K562 (cell line): ENCODE results near the gene CMIP. TPM values are rescaled to one million over a fixed set of nuclear protein-coding genes. Genes with fewer than 3 reads are reported as not detected.

ENCODE experiments used
- FOXA1 ChIP-seq: fragments of 450-650 bp; IDR thresholded peaks from 2 replicates; pipeline ENCODE4 v1.6.1; 2016; ENCODE audit warnings: mild to moderate bottlenecking, borderline replicate concordance
- SPI1 ChIP-seq: IDR thresholded peaks from 2 replicates; pipeline ENCODE4 v1.6.1; 2011; ENCODE audit warnings: low read depth, low read length, control low read depth, borderline replicate concordance
- TEAD1 ChIP-seq, 2 experiments: fragments of 450-650 bp in 1 of 2; sonication (generic) in 1 of 2; formaldehyde crosslinking; IDR thresholded peaks; 2 replicates each; pipeline versions ENCODE4 v1.4.0 to v1.8.0; 2020 to 2022; ENCODE audit warnings: mild to moderate bottlenecking in 2 of 2, missing genetic modification reagents in 1 of 2
- polyA plus RNA-seq, 8 experiments: library from polyadenylated mRNA; depleted of rRNA in 4 of 8; stranded (reverse) in 5 of 8; unstranded in 3 of 8; fragments of >200 nt; fragmentation: Nextera tagmentation in 2 of 8; fragmentation: Illumina TruSeq in 1 of 8; extraction: Ambion mirVana in 2 of 8; extraction: Trizol in 1 of 8; gene quantifications; 2 replicates each; pipeline versions ENCODE4 v1.2.1 to v1.2.3, GENCODE V29; 2011 to 2014; ENCODE audit warnings: inconsistent platforms in 1 of 8, missing spikeins in 1 of 8
- total RNA-seq, 7 experiments: library from RNA; depleted of rRNA in 6 of 7; stranded (reverse); fragments of >200 nt in 6 of 7; fragmentation: Illumina TruSeq in 2 of 7; extraction: Trizol in 2 of 7; gene quantifications; 2 replicates each; pipeline versions ENCODE4 v1.2.1 to v1.2.3, GENCODE V29; 2011 to 2021; ENCODE audit warnings: low replicate concordance in 1 of 7
- TF ChIP-seq, protein P1 (sequence below): fragments of 250-450 bp; sonication (Bioruptor Pico); IDR thresholded peaks from 2 replicates; pipeline ENCODE4 v1.4.0; 2020
- TF ChIP-seq, protein P2 (sequence below): sonication (generic); formaldehyde crosslinking; IDR thresholded peaks from 2 replicates; pipeline ENCODE4 v1.8.0; 2022; ENCODE audit warnings: mild to moderate bottlenecking, missing genetic modification reagents
- TF ChIP-seq, protein P3 (sequence below): fragments of 450-650 bp; formaldehyde crosslinking; IDR thresholded peaks from 2 replicates; pipeline ENCODE4 v1.4.0; 2020; ENCODE audit warnings: mild to moderate bottlenecking
- TF ChIP-seq, protein P4 (sequence below): fragments of 200-800 bp; sonication (Bioruptor generic); IDR thresholded peaks from 2 replicates; pipeline ENCODE4 v1.6.1; 2017; ENCODE audit warnings: missing genetic modification characterization, missing compliant biosample characterization
- TF ChIP-seq, protein P5 (sequence below): fragments of 450-650 bp; IDR thresholded peaks from 2 replicates; pipeline ENCODE4 v1.6.1; 2016
- TF ChIP-seq, protein P6 (sequence below), 2 experiments: fragments of 450-650 bp; conservative IDR thresholded peaks; 2 replicates each; pipeline ENCODE4 v1.6.1; 2017; ENCODE audit warnings: mild to moderate bottlenecking in 2 of 2, moderate library complexity in 2 of 2

CMIP gene
- total and polyA plus RNA-seq, 9 of the 15 experiments (the other 6 are each of a cell fraction or from before 2014, with no cell fraction given), result 0.94 to 82.5 (median 10.3) TPM

DNA sequence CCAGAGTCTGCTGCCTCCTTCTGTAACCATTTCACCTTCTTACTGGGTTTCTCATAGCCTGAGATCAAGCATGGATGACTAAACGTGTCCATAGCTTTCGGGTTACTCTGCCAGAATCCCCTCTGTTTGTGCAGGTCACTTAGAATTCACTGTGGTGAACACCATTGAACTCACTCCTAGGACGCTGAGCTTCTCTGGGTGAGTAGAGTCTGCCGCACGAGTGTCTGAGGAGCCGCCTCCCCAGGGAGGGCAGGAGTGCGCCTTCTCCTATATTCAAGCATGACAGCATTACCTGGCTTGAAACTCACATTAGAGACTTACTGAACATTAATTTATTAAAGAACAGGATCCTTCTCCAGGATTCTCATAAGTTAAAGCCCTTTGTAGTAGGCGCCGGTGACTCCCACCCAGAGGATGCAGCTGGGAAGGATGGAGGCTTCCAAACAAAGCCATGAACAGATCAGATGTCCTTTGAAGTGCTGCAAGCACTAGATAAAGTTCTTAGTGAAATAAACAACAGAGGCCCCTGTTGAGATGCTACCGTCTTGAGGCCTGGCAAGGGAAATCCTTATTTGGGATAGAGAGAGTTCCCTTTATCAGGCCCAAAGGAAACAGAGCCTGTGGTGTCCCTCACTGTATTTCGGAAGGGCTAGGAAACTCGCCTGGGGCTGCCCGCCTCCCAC, 189.9 kb downstream of the CMIP start (continued):
- TF ChIP-seq, protein P1, sequence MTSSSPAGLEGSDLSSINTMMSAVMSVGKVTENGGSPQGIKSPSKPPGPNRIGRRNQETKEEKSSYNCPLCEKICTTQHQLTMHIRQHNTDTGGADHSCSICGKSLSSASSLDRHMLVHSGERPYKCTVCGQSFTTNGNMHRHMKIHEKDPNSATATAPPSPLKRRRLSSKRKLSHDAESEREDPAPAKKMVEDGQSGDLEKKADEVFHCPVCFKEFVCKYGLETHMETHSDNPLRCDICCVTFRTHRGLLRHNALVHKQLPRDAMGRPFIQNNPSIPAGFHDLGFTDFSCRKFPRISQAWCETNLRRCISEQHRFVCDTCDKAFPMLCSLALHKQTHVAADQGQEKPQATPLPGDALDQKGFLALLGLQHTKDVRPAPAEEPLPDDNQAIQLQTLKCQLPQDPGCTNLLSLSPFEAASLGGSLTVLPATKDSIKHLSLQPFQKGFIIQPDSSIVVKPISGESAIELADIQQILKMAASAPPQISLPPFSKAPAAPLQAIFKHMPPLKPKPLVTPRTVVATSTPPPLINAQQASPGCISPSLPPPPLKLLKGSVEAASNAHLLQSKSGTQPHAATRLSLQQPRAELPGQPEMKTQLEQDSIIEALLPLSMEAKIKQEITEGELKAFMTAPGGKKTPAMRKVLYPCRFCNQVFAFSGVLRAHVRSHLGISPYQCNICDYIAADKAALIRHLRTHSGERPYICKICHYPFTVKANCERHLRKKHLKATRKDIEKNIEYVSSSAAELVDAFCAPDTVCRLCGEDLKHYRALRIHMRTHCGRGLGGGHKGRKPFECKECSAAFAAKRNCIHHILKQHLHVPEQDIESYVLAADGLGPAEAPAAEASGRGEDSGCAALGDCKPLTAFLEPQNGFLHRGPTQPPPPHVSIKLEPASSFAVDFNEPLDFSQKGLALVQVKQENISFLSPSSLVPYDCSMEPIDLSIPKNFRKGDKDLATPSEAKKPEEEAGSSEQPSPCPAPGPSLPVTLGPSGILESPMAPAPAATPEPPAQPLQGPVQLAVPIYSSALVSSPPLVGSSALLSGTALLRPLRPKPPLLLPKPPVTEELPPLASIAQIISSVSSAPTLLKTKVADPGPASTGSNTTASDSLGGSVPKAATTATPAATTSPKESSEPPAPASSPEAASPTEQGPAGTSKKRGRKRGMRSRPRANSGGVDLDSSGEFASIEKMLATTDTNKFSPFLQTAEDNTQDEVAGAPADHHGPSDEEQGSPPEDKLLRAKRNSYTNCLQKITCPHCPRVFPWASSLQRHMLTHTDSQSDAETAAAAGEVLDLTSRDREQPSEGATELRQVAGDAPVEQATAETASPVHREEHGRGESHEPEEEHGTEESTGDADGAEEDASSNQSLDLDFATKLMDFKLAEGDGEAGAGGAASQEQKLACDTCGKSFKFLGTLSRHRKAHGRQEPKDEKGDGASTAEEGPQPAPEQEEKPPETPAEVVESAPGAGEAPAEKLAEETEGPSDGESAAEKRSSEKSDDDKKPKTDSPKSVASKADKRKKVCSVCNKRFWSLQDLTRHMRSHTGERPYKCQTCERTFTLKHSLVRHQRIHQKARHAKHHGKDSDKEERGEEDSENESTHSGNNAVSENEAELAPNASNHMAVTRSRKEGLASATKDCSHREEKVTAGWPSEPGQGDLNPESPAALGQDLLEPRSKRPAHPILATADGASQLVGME (CRISPR knock-in tag), result 0 out of 2 replicates have a peak, but pooled peaks have one; percentile 63
- TF ChIP-seq, protein P2, sequence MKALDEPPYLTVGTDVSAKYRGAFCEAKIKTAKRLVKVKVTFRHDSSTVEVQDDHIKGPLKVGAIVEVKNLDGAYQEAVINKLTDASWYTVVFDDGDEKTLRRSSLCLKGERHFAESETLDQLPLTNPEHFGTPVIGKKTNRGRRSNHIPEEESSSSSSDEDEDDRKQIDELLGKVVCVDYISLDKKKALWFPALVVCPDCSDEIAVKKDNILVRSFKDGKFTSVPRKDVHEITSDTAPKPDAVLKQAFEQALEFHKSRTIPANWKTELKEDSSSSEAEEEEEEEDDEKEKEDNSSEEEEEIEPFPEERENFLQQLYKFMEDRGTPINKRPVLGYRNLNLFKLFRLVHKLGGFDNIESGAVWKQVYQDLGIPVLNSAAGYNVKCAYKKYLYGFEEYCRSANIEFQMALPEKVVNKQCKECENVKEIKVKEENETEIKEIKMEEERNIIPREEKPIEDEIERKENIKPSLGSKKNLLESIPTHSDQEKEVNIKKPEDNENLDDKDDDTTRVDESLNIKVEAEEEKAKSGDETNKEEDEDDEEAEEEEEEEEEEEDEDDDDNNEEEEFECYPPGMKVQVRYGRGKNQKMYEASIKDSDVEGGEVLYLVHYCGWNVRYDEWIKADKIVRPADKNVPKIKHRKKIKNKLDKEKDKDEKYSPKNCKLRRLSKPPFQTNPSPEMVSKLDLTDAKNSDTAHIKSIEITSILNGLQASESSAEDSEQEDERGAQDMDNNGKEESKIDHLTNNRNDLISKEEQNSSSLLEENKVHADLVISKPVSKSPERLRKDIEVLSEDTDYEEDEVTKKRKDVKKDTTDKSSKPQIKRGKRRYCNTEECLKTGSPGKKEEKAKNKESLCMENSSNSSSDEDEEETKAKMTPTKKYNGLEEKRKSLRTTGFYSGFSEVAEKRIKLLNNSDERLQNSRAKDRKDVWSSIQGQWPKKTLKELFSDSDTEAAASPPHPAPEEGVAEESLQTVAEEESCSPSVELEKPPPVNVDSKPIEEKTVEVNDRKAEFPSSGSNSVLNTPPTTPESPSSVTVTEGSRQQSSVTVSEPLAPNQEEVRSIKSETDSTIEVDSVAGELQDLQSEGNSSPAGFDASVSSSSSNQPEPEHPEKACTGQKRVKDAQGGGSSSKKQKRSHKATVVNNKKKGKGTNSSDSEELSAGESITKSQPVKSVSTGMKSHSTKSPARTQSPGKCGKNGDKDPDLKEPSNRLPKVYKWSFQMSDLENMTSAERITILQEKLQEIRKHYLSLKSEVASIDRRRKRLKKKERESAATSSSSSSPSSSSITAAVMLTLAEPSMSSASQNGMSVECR (CRISPR knock-in tag), result 0 out of 2 replicates have a peak, but pooled peaks have one; percentile 2
- TF ChIP-seq, protein P3, sequence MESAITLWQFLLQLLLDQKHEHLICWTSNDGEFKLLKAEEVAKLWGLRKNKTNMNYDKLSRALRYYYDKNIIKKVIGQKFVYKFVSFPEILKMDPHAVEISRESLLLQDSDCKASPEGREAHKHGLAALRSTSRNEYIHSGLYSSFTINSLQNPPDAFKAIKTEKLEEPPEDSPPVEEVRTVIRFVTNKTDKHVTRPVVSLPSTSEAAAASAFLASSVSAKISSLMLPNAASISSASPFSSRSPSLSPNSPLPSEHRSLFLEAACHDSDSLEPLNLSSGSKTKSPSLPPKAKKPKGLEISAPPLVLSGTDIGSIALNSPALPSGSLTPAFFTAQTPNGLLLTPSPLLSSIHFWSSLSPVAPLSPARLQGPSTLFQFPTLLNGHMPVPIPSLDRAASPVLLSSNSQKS, result no peak
- TF ChIP-seq SPI1, result peak; percentile 25; the same call in 1 of the 2 replicates
- TF ChIP-seq, protein P4, sequence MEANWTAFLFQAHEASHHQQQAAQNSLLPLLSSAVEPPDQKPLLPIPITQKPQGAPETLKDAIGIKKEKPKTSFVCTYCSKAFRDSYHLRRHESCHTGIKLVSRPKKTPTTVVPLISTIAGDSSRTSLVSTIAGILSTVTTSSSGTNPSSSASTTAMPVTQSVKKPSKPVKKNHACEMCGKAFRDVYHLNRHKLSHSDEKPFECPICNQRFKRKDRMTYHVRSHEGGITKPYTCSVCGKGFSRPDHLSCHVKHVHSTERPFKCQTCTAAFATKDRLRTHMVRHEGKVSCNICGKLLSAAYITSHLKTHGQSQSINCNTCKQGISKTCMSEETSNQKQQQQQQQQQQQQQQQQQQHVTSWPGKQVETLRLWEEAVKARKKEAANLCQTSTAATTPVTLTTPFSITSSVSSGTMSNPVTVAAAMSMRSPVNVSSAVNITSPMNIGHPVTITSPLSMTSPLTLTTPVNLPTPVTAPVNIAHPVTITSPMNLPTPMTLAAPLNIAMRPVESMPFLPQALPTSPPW (CRISPR knock-in tag), result peak; percentile 55; the same call in 1 of the 2 replicates
- no peak for TF ChIP-seq FOXA1
- TF ChIP-seq, protein P5, sequence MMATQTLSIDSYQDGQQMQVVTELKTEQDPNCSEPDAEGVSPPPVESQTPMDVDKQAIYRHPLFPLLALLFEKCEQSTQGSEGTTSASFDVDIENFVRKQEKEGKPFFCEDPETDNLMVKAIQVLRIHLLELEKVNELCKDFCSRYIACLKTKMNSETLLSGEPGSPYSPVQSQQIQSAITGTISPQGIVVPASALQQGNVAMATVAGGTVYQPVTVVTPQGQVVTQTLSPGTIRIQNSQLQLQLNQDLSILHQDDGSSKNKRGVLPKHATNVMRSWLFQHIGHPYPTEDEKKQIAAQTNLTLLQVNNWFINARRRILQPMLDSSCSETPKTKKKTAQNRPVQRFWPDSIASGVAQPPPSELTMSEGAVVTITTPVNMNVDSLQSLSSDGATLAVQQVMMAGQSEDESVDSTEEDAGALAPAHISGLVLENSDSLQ, result no peak
- TF ChIP-seq TEAD1 (CRISPR knock-in tag; IDR thresholded peaks at IDR 0.05), result peak in 1 of 2 experiments; percentile 61; a peak in 1 of 4 replicates
- TF ChIP-seq, protein P6, sequence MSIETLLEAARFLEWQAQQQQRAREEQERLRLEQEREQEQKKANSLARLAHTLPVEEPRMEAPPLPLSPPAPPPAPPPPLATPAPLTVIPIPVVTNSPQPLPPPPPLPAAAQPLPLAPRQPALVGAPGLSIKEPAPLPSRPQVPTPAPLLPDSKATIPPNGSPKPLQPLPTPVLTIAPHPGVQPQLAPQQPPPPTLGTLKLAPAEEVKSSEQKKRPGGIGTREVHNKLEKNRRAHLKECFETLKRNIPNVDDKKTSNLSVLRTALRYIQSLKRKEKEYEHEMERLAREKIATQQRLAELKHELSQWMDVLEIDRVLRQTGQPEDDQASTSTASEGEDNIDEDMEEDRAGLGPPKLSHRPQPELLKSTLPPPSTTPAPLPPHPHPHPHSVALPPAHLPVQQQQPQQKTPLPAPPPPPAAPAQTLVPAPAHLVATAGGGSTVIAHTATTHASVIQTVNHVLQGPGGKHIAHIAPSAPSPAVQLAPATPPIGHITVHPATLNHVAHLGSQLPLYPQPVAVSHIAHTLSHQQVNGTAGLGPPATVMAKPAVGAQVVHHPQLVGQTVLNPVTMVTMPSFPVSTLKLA (conservative IDR thresholded peaks at IDR 0.05), result 0 out of 4 replicates have a peak, but pooled peaks of 1 of the 2 experiments have one; percentile 48
